Hepatocyte (in vitro differentiated cells): Measurements from ENCODE around the gene MAP4K2.

Experiments used
- EZH2 ChIP-seq: fragments of 200-600 bp; sonication (generic); IDR thresholded peaks from 2 replicates; pipeline ENCODE4 v1.6.1; 2016; ENCODE audit warnings: antibody characterized with exemption, mild to moderate bottlenecking, borderline replicate concordance
- EZH2phosphoT487 ChIP-seq: fragments of 200-600 bp; sonication (generic); IDR thresholded peaks from one replicate; pipeline ENCODE4 v1.6.1; 2018; ENCODE audit warnings: antibody characterized with exemption, mild to moderate bottlenecking, low read depth, moderate library complexity; ENCODE audit not compliant: unreplicated experiment, severe bottlenecking
- TF ChIP-seq, protein P1 (sequence below): fragments of 200-600 bp; sonication (generic); IDR thresholded peaks from 2 replicates; pipeline ENCODE4 v1.5.1; 2016; ENCODE audit warnings: antibody characterized with exemption, mild to moderate bottlenecking; ENCODE audit not compliant: poor library complexity

GRCh38 chr11:64764040-64764611, 38.9 kb downstream of the MAP4K2 start:
- TF ChIP-seq, protein P1, sequence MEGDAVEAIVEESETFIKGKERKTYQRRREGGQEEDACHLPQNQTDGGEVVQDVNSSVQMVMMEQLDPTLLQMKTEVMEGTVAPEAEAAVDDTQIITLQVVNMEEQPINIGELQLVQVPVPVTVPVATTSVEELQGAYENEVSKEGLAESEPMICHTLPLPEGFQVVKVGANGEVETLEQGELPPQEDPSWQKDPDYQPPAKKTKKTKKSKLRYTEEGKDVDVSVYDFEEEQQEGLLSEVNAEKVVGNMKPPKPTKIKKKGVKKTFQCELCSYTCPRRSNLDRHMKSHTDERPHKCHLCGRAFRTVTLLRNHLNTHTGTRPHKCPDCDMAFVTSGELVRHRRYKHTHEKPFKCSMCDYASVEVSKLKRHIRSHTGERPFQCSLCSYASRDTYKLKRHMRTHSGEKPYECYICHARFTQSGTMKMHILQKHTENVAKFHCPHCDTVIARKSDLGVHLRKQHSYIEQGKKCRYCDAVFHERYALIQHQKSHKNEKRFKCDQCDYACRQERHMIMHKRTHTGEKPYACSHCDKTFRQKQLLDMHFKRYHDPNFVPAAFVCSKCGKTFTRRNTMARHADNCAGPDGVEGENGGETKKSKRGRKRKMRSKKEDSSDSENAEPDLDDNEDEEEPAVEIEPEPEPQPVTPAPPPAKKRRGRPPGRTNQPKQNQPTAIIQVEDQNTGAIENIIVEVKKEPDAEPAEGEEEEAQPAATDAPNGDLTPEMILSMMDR, result no peak
- TF ChIP-seq EZH2 (no peak), EZH2phosphoT487 (no peak)
